AG10803 (cell line): ENCODE data around the gene AJUBA.

Source experiments
- DNase-seq: peaks from one replicate; pipeline ENCODE4 v3.0.0; 2010; ENCODE audit warnings: low read depth
- H3K4me3 ChIP-seq: 2 replicates; pipeline ENCODE4 v1.5.1; 2011; ENCODE audit warnings: mild to moderate bottlenecking, low read length, control low read depth
- TF ChIP-seq, protein P1 (sequence below): conservative IDR thresholded peaks from 2 replicates; pipeline ENCODE4 v1.5.1; 2011; ENCODE audit warnings: mild to moderate bottlenecking, low read length, control low read depth, inconsistent platforms

AJUBA gene

DNA sequence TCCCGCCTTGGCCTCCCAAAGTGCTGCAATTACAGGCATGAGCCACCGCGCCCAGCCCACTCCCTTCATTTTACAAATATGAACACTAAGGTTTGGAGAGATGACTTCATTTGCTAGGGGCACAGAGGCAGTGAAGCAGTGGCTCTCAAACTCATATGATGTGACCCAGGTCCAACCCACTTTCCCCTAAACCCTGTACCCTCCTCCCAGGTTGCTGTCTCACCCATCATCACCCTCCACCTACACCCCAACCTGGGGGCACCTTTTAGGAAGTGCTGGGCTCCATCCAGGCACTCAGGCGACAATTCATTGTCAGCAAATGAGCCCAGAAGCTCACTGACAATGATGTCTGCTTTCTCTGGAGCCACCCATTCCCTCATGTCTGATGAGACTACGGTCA lies 58.6 kb downstream of the AJUBA start:
- H3K4me3 ChIP-seq = no peak overlapping the region
- DNase-seq = no peak
- TF ChIP-seq, protein P1, sequence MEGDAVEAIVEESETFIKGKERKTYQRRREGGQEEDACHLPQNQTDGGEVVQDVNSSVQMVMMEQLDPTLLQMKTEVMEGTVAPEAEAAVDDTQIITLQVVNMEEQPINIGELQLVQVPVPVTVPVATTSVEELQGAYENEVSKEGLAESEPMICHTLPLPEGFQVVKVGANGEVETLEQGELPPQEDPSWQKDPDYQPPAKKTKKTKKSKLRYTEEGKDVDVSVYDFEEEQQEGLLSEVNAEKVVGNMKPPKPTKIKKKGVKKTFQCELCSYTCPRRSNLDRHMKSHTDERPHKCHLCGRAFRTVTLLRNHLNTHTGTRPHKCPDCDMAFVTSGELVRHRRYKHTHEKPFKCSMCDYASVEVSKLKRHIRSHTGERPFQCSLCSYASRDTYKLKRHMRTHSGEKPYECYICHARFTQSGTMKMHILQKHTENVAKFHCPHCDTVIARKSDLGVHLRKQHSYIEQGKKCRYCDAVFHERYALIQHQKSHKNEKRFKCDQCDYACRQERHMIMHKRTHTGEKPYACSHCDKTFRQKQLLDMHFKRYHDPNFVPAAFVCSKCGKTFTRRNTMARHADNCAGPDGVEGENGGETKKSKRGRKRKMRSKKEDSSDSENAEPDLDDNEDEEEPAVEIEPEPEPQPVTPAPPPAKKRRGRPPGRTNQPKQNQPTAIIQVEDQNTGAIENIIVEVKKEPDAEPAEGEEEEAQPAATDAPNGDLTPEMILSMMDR = no peak

DNA sequence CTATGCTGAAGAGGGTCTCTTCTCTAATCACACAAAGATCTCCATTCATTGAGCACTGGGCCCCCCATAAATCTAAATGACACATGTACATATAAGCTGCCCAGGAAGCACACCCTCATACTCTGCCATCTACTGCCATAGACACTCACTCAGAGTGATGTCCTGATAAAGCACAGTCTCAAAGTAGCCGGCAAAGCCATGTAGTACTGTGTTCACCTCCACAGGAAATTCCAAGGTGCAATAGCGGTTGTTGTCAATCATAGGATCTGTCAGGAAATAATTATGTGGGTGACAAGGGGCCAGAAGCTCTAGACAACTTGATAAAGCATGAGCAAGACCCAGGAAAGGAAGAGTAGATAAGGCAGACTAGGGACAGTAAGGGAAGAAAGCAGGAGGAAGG lies 60.1 kb downstream of the AJUBA start:
- H3K4me3 ChIP-seq = no peak overlapping the region
- TF ChIP-seq, protein P1 = no peak
- no peak for DNase-seq
